ENCODE data around the gene FRMD4B. TPM values are rescaled to one million over a fixed set of nuclear protein-coding genes. Genes with fewer than 3 reads are reported as not detected.

The FRMD4B gene
- total and polyA plus RNA-seq, 2 donors from 2014 or later = 11.8 to 50.5 TPM

DNA sequence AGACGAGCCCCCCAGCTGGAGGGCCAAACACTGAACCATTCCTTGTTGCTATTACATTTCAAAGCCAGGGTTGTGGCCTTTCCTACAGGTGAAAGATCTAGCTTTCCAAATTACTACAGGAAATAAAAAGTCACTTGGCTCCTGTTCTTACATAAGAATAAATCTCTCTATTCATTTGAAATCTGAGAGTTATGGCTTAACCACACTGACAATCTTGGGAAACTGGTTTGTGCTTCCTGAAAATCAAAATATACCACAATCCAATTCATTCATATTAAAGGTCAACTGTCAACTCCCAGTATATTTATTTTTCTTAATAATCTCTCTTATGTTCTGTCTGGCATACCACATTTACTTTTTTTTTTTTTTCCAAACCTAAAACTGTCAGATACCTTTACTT lies 159.8 kb downstream of the FRMD4B start:
- Histone ChIP-seq H3K27me3 (ENCODE audit: control insufficient read depth, insufficient read depth, low read length) (no peaks in the 10 kb centered on the region), H3K9ac (ENCODE audit: low read length in 3 of 3) (no peak overlapping the region), H3K4me3 (ENCODE audit: low read length in 3 of 3) (no peak overlapping the region), H3K9me3 (ENCODE audit: control insufficient read depth in 2 of 3, insufficient read depth in 1 of 3, low read length in 3 of 3) (no peaks in the 10 kb centered on the region), H3K36me3 (ENCODE audit: control insufficient read depth in 2 of 3, insufficient read depth in 3 of 3, low read length in 3 of 3) (peaks cover 0 to 9% (median 3%) of the 10 kb centered on the region in 3 donors), H3K4me1 (ENCODE audit: control insufficient read depth in 2 of 3, insufficient read depth in 2 of 3, low read depth in 1 of 3, low read length in 3 of 3) (peaks cover 0 to 5% (median 0%) of the 10 kb centered on the region in 3 donors), H3K27ac (ENCODE audit: low read depth in 2 of 2, low read length in 2 of 2) (no peak overlapping the region)
- intact Hi-C loops (cut with DNase I) = no loop called here
- no peak for DNase-seq
- no peak for FAIRE-seq
- TF ChIP-seq, protein P1, sequence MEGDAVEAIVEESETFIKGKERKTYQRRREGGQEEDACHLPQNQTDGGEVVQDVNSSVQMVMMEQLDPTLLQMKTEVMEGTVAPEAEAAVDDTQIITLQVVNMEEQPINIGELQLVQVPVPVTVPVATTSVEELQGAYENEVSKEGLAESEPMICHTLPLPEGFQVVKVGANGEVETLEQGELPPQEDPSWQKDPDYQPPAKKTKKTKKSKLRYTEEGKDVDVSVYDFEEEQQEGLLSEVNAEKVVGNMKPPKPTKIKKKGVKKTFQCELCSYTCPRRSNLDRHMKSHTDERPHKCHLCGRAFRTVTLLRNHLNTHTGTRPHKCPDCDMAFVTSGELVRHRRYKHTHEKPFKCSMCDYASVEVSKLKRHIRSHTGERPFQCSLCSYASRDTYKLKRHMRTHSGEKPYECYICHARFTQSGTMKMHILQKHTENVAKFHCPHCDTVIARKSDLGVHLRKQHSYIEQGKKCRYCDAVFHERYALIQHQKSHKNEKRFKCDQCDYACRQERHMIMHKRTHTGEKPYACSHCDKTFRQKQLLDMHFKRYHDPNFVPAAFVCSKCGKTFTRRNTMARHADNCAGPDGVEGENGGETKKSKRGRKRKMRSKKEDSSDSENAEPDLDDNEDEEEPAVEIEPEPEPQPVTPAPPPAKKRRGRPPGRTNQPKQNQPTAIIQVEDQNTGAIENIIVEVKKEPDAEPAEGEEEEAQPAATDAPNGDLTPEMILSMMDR (IDR thresholded peaks at IDR 0.05; ENCODE audit: borderline replicate concordance, extremely low read depth, insufficient read depth) = no peak

DNA sequence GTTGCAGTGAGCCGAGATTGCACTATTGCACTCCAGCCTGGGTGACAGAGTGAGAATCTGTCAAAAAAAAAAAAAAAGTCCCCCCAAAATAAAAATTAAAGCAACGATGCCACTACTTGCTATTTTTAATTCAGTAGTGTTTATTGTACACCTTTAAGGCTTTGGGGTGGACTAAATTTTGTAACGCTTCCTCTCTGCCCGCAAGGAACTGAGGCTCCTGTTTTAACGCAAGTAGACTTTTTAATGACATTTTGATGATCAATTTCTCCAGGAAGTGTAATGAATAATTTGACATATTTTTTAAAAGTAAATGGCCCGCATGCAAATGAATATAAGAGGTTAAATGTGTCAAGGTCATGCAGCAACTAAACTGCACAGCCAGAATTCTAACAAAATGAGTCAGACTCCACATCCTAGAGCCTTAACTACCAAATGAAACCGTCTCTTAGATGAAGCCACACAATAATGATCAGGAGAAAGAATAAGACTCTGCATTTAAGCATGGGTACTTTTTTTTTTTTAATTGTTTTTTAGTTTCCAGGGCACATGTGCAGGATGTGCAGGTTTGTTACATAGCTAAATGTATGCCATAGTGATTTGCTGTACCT lies 166.7 kb downstream of the FRMD4B start:
- FAIRE-seq = no peak
- H3K4me1 ChIP-seq (ENCODE audit: control insufficient read depth in 2 of 3, insufficient read depth in 2 of 3, low read depth in 1 of 3, low read length in 3 of 3) = no peaks in the 10 kb centered on the region
- H3K36me3 ChIP-seq (ENCODE audit: control insufficient read depth in 2 of 3, insufficient read depth in 3 of 3, low read length in 3 of 3) = peaks cover 2 to 31% (median 5%) of the 10 kb centered on the region in 3 donors
- no peaks in the 10 kb centered on the region for H3K9me3 ChIP-seq (ENCODE audit: control insufficient read depth in 2 of 3, insufficient read depth in 1 of 3, low read length in 3 of 3)
- intact Hi-C loops (cut with DNase I) = no loop called here
- no peak overlapping the region for H3K27ac ChIP-seq (ENCODE audit: low read depth in 2 of 2, low read length in 2 of 2)
- no peak overlapping the region for H3K9ac ChIP-seq (ENCODE audit: low read length in 3 of 3)
- H3K27me3 ChIP-seq (ENCODE audit: control insufficient read depth, insufficient read depth, low read length) = no peaks in the 10 kb centered on the region
- no peak for DNase-seq
- TF ChIP-seq, protein P1 (IDR thresholded peaks at IDR 0.05; ENCODE audit: borderline replicate concordance, extremely low read depth, insufficient read depth) = no peak
- no peak overlapping the region for H3K4me3 ChIP-seq (ENCODE audit: low read length in 3 of 3)

DNA sequence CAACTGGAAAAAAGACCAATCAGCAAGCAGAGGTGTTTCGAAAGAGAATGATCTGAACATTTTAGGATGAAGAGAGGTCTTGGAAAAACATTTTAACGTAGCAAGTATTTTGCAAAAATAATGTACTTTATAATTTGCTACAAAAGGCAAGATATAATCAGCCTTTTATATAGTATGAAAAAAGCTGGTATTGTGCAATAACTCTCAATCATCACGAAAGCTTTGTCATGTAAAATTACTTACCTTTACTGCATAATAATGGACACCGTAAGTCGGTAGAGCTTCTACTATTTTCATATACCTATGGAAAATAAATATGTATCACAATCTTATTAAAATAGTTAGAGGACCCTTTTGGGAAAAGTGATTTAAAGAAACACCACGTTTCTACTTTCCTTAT lies 167.8 kb downstream of the FRMD4B start:
- TF ChIP-seq, protein P1 (IDR thresholded peaks at IDR 0.05; ENCODE audit: borderline replicate concordance, extremely low read depth, insufficient read depth) = no peak
- Histone ChIP-seq H3K9me3 (ENCODE audit: control insufficient read depth in 2 of 3, insufficient read depth in 1 of 3, low read length in 3 of 3) (no peaks in the 10 kb centered on the region), H3K4me3 (ENCODE audit: low read length in 3 of 3) (no peak overlapping the region), H3K4me1 (ENCODE audit: control insufficient read depth in 2 of 3, insufficient read depth in 2 of 3, low read depth in 1 of 3, low read length in 3 of 3) (no peaks in the 10 kb centered on the region), H3K36me3 (ENCODE audit: control insufficient read depth in 2 of 3, insufficient read depth in 3 of 3, low read length in 3 of 3) (peaks cover 2 to 39% (median 10%) of the 10 kb centered on the region in 3 donors), H3K27ac (ENCODE audit: low read depth in 2 of 2, low read length in 2 of 2) (no peak overlapping the region), H3K9ac (ENCODE audit: low read length in 3 of 3) (no peak overlapping the region), H3K27me3 (ENCODE audit: control insufficient read depth, insufficient read depth, low read length) (no peaks in the 10 kb centered on the region)
- DNase-seq (no peak), FAIRE-seq (no peak)
- intact Hi-C loops (cut with DNase I) = no loop called here

DNA sequence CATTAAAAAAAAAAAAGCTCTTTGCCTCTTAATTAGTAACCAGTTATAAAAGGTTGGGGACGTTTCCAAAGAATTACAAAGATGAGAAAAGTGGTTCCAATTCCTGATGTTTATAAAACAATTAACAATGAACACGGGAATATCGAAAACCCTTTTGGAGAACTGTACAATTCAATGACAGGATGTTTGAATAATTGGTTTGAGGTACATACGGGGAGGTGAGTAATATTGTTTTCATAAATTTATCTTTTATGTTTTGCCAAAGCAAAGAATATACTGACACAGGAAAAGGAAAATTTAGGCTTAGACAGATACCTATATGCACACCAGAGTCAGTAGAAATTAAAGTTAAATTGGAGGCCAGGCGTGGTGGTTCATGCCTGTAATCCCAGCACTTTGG lies 168.9 kb downstream of the FRMD4B start:
- TF ChIP-seq, protein P1 (IDR thresholded peaks at IDR 0.05; ENCODE audit: borderline replicate concordance, extremely low read depth, insufficient read depth) = no peak
- no peak overlapping the region for H3K4me3 ChIP-seq (ENCODE audit: low read length in 3 of 3)
- H3K27me3 ChIP-seq (ENCODE audit: control insufficient read depth, insufficient read depth, low read length) = no peaks in the 10 kb centered on the region
- DNase-seq = no peak
- intact Hi-C loops (cut with DNase I) = no loop called here
- no peaks in the 10 kb centered on the region for H3K4me1 ChIP-seq (ENCODE audit: control insufficient read depth in 2 of 3, insufficient read depth in 2 of 3, low read depth in 1 of 3, low read length in 3 of 3)
- H3K27ac ChIP-seq (ENCODE audit: low read depth in 2 of 2, low read length in 2 of 2) = no peak overlapping the region
- no peak overlapping the region for H3K9ac ChIP-seq (ENCODE audit: low read length in 3 of 3)
- H3K36me3 ChIP-seq (ENCODE audit: control insufficient read depth in 2 of 3, insufficient read depth in 3 of 3, low read length in 3 of 3) = peaks cover 2 to 39% (median 10%) of the 10 kb centered on the region in 3 donors
- H3K9me3 ChIP-seq (ENCODE audit: control insufficient read depth in 2 of 3, insufficient read depth in 1 of 3, low read length in 3 of 3) = no peaks in the 10 kb centered on the region
- peak; percentile 89 for FAIRE-seq
